ENCODE measurements around the gene EPC2.

Gene EPC2

DNA sequence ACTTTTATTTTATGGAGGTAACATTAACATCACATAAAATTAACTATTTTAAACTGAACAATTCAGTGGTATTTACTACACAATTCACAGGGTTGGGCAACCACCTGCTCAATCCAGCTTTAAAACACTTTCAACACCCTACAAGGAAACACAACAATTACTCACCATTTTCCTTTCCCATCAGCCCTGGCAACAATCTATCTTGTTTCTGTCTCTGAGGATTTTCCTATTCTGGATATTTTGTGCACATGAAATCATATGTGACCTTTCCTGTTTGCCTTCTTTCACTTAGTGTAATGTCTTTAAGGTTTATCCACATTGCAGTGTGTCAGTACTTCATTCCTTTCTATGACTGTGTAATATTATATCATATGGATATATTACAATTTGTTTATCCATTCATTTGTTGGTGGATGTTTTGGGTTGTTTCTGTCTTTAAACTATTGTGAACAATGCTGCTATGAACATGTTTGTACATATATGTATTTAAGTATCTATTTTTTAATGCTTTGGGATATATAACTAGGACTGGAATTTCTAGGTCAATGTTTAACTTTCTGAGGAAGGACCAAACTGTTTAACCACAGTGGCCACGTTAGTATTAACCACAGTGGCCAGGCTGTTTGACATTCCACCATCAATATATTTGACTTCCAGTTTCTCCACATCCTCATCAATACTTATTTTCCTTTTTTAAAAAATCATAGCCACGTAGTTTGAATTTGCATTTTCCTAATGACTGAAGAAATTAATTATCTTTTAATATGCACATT lies 158.1 kb downstream of the EPC2 start:
- DNase-seq (ENCODE audit: low read depth in 2 of 2), result no peak

DNA sequence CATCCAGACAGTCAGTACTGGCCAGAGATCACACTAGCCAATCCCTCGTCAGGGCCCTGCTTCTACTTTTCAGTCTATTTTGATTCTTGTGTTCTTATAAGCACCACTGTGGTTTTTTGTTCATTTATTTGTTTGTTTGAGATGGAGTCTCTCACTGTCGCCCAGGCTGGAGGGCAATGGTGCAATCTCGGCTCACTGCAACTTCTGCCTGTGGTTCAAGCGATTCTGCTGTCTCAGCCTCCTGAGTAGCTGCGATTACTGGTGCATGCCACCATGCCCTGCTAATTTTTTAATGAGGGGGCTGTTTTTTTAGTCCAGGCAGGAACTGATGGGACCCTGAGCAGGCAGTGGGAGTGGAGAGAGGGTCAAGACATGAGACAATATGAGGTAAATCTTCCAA lies 165.5 kb downstream of the EPC2 start:
- no peak for DNase-seq (ENCODE audit: low read depth in 2 of 2)

GRCh38 chr2:148812306-148812705 lies 167.8 kb downstream of the EPC2 start:
- DNase-seq (ENCODE audit: low read depth in 2 of 2), result no peak

DNA sequence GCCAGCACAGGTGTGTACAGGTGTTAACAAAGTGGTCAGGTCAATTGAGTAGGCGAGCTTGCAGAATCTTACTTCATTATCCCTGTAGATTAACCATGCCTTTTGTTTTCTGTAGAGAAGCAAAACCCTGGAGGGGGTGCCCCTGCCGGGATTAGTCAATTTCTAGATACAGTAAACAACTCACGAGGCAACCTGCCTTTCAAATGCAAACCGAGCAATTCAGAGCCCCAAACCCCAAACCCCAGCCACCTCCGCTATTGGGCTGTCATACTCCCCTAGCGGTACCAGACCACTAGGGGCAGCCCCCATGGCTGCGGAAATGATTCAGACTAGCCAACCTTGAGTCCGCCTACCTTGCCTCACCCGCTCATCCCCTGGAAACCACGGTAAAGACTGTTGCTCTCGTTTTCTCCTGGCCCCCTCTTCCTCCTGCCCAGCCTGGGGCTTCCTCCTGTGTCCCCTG lies 169.1 kb downstream of the EPC2 start:
- no peak for DNase-seq (ENCODE audit: low read depth in 2 of 2)

DNA sequence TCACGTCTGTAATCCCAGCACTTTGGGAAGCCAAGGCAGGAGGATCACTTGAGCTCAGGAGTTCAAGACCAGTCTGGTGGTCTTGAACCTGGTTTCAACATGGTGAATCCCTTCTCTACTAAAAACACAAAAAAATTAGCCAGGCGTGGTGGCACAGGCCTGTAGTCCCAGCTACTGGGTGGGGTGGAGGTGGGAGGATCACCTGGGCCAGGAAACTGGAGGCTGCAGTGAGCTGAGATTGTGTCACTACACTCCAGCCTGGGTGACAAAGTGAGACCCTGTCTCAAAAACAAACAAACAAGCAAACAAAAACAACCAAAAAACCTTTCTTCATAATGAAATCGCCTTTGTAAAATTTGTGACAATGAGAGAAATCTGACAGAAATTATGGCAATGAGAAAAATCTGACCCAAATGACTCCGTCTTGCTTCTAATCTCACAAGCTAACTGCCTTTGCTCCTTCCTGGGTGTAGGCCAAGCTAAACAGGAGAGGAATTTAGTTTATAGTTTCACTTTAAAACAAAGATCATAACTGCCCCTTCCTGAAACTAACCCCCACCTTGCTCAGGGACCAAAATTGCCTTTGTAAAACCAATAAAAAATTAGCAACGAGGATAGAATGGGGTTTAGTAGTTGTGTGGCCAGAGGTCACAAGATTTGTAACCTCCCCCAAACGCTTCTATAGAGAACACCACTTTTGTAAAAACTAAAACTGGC lies 169.8 kb downstream of the EPC2 start:
- no peak for DNase-seq (ENCODE audit: low read depth in 2 of 2)

DNA sequence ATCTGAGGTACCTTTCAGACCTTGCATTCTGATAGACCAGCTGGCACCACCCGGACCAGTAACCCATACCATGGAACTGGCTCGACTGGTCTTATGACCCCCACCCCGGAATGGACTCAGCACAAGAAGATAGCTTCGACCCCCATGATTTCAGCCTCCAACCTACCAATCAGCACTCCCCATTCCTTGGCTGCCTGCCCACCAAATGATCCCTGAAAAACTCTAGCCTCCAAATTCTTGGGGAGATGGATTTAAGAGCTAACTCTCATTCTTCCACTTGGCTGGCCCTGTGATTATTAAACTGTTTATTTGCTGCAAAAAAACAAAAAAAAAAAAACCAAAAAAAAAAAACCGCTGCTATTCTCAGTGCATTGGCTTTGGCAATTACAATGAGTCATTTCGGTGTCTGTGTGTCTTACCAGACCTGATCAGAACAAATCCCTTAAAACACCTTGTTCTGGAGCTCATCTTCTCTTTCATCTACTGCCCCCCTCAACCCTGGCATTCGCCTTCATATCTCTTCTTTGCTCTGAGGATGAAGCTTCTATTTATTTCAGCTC lies 170.4 kb downstream of the EPC2 start:
- no peak for DNase-seq (ENCODE audit: low read depth in 2 of 2)

DNA sequence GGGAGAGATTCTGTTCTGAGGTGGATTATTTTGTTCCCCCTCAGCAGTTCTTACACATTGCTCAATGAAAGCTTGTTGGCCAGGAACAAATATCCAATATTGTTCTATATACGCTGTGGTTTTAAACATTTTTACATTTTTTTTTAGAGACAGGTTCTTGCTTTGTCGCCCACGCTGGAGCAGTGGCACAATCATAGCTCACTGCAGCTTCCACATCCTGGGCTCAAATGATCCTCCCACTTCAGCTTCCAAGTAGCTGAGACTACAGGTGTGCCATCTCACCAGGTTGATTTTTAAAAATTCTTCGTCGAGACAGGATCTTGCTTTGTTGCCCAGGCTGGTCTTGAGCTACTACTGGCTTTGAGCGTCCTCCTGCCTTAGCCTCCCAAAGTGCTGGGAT lies 171.6 kb downstream of the EPC2 start:
- DNase-seq (ENCODE audit: low read depth in 2 of 2), result no peak

GRCh38 chr2:148817210-148817708 lies 172.7 kb downstream of the EPC2 start:
- no peak for DNase-seq (ENCODE audit: low read depth in 2 of 2)

DNA sequence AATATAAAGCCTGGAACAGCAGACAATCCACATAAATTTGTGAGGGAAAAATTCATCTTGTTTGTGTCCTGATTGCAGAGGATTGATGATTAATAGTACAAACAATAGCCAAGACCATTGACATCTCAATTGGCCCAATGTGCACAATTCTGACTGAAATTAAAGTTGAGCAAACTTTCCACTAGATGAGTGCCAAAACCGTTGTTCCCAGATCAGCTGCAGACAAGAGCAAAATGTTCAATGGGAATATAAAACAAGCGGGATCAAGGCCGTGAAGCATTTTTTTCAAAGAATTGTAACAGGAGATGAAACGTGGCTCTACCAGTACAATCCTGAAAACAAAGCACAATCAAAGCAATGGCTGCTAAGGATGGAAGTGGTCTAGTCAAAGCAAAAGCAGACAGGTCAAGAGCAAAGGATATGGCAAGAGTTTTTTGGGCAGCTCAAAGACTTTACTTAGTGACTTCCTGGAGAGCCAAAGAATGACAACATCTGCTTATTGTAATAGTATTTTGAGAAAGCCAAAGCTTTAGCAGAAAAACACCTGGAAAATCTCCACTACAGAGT lies 174.6 kb downstream of the EPC2 start:
- DNase-seq (ENCODE audit: low read depth in 2 of 2), result no peak

- no peak for DNase-seq (ENCODE audit: low read depth in 2 of 2)
These were observed 179.6 kb downstream of the EPC2 start for GRCh38 chr2:148824190-148824589.

- DNase-seq (ENCODE audit: low read depth in 2 of 2), result no peak
These were observed 182.2 kb downstream of the EPC2 start for GRCh38 chr2:148826791-148827190.

- no peak for DNase-seq (ENCODE audit: low read depth in 2 of 2)
These were observed 184.4 kb downstream of the EPC2 start for GRCh38 chr2:148828941-148829340.

DNA sequence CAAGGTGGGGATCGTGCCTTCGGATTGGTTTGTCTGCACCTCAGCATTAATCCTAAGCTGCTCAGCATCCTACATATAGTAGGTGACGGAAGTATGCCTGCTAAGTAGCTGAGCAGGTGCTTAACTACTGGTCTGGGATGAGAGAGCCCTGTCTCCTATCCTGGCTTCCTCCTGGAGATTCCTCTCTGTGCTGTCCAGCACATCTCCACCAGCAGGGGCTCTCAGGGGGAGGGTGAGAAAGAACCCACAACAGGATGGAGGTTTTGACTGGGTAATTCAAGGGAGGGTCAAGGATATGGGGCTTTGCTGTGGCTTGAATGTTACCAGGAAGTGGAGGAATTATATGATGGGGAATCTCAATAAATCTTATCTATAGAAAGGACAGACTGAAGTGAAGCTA lies 185.1 kb downstream of the EPC2 start:
- DNase-seq (ENCODE audit: low read depth in 2 of 2), result no peak

DNA sequence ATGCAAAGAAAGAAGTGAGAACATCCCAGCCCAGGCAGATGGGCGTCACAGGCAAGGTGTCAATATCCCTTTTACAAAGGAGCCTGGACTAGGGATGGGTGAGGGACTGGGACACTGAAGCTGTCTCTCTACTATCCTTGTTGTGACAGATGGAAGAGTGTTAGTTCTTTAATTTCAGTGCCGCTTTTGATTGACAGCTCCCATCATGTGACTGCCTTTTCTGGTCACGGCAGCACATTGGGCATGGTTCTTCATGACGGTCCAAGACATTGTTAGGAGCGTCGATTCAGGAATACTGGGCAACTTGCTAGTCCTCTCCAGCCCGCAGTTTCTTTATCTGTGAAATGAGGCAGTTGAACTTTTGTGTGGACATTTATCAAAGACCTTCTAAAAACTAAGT lies 188.1 kb downstream of the EPC2 start:
- no peak for DNase-seq (ENCODE audit: low read depth in 2 of 2)

All from fibroblast of skin of left biceps (primary cell).